H7 (cell line): ENCODE data around the gene BLVRB. TPM values are rescaled to one million over a fixed set of nuclear protein-coding genes. Genes with fewer than 3 reads are reported as not detected.
"Not testable (repeated sequence)": the region's sequence is repeated elsewhere in the genome, so short reads cannot be mapped to it uniquely, and the experiment has no call there.

Experiments
- DNase-seq: peaks from one replicate; pipeline ENCODE4 v3.0.0; 2012
- H3K27me3 ChIP-seq: 2 replicates; pipeline ENCODE4 v1.6.0; 2011; ENCODE audit warnings: mild to moderate bottlenecking, low read length; ENCODE audit not compliant: control insufficient read depth, insufficient read depth
- H3K36me3 ChIP-seq: replicated peaks from 2 replicates; pipeline ENCODE4 v1.5.1; 2011; ENCODE audit warnings: low read length; ENCODE audit not compliant: control insufficient read depth, insufficient read depth
- H3K4me3 ChIP-seq: 2 replicates; pipeline ENCODE4 v1.5.1; 2011; ENCODE audit warnings: low read depth, mild to moderate bottlenecking, control low read depth, low read length, moderate library complexity; ENCODE audit not compliant: insufficient read depth
- total RNA-seq: library from RNA; depleted of rRNA; stranded (reverse); fragments of >200 nt; shearing (Covaris generic); gene quantifications from 2 replicates; pipeline ENCODE4 v1.2.3, GENCODE V29; 2014

The BLVRB gene
- total RNA-seq, 1 experiment from 2014 or later, result 53.8 TPM

- no peak for DNase-seq
- H3K36me3 ChIP-seq, result no peaks in the 10 kb centered on the region
- no peak overlapping the region for H3K4me3 ChIP-seq
- no peaks in the 10 kb centered on the region for H3K27me3 ChIP-seq
Measured at GRCh38 chr19:40415768-40416167, 49.8 kb downstream of the BLVRB start.

DNA sequence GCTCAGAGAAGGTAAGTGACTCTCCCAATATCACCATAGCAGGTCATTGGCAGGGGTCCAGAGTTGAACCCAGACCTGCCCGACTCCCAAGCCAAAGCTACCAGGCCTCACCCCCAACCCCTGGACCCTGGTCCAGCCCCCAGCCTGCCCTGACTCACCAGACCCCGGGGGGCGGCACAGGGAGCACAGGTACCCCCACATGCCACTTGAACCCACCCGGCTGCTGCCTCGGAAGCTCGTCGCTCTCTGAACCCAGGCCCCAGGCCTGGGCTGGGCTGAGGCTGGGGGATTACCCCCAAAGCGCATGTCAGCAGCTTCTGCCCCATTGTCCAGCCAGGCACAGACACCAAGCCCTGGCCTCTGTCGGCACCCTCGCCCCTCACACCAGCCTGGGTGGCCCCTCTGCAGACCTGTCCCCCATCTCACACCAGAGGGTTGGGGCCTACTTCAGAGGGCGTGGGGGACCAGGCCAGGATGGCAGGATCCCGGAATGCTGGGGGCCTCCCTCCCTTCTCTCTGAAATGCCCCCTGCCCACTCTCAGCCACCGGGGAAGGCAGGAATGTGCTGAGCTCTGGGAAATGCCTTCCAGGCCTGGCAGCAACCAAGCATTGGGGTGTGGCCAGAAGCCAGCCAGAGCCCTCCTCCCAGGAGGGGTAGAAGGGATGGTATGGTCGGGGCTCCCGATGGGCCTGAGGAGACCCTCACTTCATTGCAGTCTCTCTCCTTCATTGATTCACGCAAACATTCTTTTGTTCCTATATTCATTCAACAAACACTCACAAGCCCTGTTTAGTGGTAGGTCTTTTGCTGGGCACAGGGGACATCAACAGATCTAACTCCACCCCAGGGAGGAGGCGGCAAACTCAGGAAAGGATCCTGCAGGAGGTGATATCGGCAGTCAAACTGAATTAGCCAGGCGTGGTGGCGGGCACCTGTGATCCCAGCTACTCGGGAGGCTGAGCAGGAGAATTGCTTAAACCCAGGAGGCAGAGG lies 50.7 kb downstream of the BLVRB start:
- Histone ChIP-seq H3K4me3 (no peak overlapping the region), H3K27me3 (no peaks in the 10 kb centered on the region), H3K36me3 (no peaks in the 10 kb centered on the region)
- peak; percentile 52 for DNase-seq

DNA sequence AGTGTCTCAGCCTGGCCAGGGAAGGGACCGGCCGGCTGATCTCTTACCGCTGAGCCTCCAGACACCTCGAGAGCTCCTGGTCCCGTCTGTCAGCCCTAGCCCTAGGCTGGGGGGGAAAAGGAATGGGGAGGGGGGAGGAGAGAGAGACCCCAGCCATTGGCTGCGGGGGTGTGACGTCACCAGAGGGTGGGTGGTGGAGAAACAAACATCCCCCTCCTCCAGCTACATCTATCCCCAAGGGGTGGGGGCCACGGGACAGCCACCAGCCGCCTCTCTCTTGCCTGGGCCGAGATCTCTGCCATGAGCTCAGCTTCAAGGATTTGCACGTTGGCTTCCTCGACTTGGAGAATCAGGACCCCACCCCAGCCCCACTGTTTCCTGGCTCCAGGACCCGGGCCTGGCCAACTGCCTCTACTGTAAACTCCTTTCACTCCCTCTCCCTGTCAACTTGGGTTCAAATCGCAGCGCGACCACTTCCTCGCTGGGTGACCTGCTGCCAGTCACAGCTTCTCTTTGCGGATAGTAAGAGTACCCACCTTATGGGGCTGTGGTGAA lies 52.2 kb downstream of the BLVRB start, which contains the start of gene PRX:
PRX (minus strand) TSS at position 88 of the 555 bp plus-strand sequence. CDS start 5,446 bp downstream, outside the sequence.
- DNase-seq, result peak; percentile 98
- no peaks in the 10 kb centered on the region for H3K27me3 ChIP-seq
- peak within 1 kb of the TSS; percentile 16 for H3K4me3 ChIP-seq
- H3K36me3 ChIP-seq, result no peaks in the 10 kb centered on the region

DNA sequence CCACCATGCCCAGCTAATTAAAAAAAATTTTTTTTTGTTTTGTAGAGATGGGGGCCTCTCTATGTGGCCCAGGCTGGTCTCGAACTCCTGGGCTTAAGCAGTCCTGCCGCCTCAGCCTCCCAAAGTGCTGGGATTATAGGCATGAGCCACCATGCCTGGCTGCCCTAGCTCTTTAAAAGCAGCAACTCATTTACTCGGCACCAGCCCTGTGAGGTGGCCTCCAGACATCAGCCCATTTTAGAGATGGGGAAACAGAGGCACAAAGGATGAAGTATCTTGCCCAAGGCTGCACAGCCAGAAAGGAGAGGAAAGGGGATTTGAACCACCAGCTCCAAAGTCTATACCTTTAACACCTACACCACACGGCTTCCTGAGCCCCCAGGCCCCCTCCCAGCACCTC lies 52.7 kb downstream of the BLVRB start:
- Histone ChIP-seq H3K4me3 (no peak overlapping the region; the same call in 1 of the 2 replicates), H3K27me3 (no peaks in the 10 kb centered on the region), H3K36me3 (no peaks in the 10 kb centered on the region)
- DNase-seq, result peak; percentile 6

GRCh38 chr19:40411958-40412499 lies 53.5 kb downstream of the BLVRB start:
- DNase-seq, result peak; percentile 45
- H3K4me3 ChIP-seq, result no peak overlapping the region
- no peaks in the 10 kb centered on the region for H3K36me3 ChIP-seq

DNA sequence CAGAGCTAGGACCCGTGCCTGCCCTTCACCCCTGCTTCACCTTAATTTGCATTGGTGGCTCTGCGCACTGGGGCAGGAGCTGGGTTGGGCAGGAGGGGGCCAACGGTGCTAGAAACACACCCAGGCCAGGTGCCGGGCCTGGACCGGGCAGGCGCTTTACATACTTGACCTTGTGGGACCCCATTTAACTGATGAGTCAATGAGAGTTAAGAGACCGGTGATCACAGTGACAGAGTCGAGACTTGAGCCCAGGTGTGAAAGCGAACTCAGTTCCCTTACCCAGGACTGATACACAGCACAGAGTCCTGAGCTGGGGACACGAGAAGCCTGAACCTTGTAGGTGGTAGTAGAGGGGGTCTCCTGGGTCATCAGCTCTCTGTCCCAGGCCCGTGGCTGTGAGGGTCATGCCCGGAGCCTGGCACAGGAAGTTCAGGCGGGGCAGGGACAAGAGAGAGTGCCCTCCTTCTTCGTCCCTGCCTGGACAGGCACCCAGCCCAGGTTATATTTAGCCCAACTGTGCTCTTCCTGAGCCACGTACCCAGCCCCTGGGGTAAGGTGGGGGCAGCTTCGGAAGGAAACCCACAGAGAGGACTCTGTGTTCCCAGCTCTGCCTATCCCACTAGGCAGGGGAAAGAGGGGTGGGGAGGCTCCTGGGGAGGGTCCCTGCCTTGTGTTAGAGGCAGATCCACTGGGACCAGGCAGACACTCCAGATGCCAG lies 54.3 kb downstream of the BLVRB start:
- DNase-seq, result peak; percentile 50
- Histone ChIP-seq H3K36me3 (no peaks in the 10 kb centered on the region), H3K27me3 (no peaks in the 10 kb centered on the region), H3K4me3 (no peak overlapping the region)

More at GRCh38 chr19:40411958-40412499, 53.5 kb downstream of the BLVRB start:
- no peaks in the 10 kb centered on the region for H3K27me3 ChIP-seq

DNA sequence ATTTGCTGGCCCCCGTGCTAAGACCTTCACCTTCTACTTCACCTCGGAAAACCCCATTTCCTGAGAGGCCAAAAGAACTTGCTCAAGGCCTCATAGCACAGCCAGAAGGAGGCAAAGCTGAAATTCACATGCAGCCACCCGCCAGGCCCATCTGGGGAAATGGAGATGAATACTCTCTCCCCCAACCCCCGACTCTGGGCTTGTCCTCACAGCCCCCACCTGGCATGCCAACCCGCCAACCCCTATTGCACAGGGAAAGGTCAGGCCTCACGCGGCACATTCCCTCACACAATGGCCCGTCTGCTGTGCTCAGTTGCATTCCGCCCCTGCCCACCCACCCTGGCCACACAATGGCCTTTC lies 55.5 kb downstream of the BLVRB start:
- no peaks in the 10 kb centered on the region for H3K27me3 ChIP-seq
- no peaks in the 10 kb centered on the region for H3K36me3 ChIP-seq
- H3K4me3 ChIP-seq, result no peak overlapping the region
- DNase-seq, result peak; percentile 85

DNA sequence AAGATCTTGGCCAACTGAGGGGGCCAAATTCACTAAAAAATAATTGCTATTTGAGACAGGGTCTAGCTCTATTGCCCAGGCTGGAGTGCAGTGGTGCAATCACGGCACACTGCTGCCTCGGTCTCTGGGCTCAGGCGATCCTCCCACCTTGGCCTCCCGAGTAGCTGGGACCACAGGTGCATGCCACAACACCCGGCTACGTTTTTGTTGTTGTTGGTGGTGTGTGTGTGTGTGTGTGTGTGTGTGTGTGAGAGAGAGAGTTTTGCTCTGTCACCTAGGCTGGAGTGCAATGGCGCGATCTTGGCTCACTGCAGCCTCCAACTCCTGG lies 57.0 kb downstream of the BLVRB start:
- not testable (repeated sequence) for H3K36me3 ChIP-seq, H3K4me3 ChIP-seq, H3K27me3 ChIP-seq, DNase-seq

- no peak overlapping the region for H3K4me3 ChIP-seq
- no peaks in the 10 kb centered on the region for H3K27me3 ChIP-seq
- DNase-seq, result peak; percentile 52
- H3K36me3 ChIP-seq, result no peaks in the 10 kb centered on the region
Measured at GRCh38 chr19:40407714-40408597, 57.6 kb downstream of the BLVRB start.

- peak; percentile 99 for DNase-seq
- Histone ChIP-seq H3K4me3 (peak overlapping the region; percentile 60), H3K27me3 (peaks cover 2% of the 10 kb centered on the region; the same call in 1 of the 2 replicates), H3K36me3 (no peaks in the 10 kb centered on the region)
Measured at GRCh38 chr19:40403262-40403984, 62.1 kb downstream of the BLVRB start.

- H3K27me3 ChIP-seq, result peaks cover 10% of the 10 kb centered on the region
- DNase-seq, result no peak
- no peak overlapping the region for H3K4me3 ChIP-seq
- H3K36me3 ChIP-seq, result no peaks in the 10 kb centered on the region
Measured at GRCh38 chr19:40400559-40400958, 65.0 kb downstream of the BLVRB start.

DNA sequence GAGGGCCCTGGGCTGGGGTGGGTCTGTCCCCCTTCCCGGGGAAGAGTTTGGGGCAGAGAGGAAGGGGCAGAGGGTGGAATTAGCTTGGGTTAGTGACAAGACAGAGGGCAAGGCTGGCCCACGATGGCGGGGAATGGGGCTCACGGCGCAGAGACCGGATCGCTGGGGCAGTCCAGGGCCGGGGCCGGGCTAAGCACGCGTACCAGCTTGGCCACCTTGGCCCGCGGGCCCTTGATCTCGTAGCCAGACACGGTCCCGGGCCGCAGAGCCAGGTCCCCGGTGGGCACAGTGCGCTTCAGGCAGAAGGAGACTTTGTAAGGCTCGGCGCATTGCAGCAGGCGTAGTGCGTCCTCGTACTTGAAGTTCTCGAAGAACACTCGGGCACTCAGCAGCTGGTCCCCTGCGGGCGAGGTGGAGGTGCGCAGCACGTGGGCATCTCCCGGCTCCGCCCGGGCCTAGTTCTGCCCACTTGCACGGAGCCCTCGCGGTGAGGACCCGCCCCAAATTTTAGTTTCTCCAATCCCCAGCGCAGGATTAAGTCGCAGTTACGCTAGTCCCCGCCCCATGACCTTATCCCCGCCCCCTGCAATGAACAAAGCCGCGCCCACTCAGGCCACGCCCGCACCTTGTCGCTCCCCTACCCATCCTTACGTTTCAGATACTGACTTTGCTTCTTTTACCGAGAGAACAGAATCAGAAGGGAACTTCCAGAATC lies 67.0 kb downstream of the BLVRB start:
- H3K36me3 ChIP-seq, result no peaks in the 10 kb centered on the region
- peaks cover 10% of the 10 kb centered on the region for H3K27me3 ChIP-seq
- H3K4me3 ChIP-seq, result peak overlapping the region; percentile 28
- DNase-seq, result peak; percentile 98
